HL-60 (cell line): ENCODE data around the gene USO1.

Source experiments
- DNase-seq, 2 experiments: peaks; one replicate each; pipeline ENCODE4 v3.0.0-alpha.2; 2010 to 2020; ENCODE audit warnings: low read depth in 1 of 2, low spot score in 1 of 2
- H3K27ac ChIP-seq: fragments of 250-450 bp; sonication (Bioruptor Pico); replicated peaks from 2 replicates; pipeline ENCODE4 v1.5.1; 2020; ENCODE audit warnings: mild to moderate bottlenecking, moderate library complexity
- H3K27me3 ChIP-seq: fragments of 250-450 bp; sonication (Bioruptor Pico); 2 replicates; pipeline ENCODE4 v1.5.1; 2021; ENCODE audit warnings: mild to moderate bottlenecking, moderate library complexity; ENCODE audit not compliant: insufficient read depth, poor library complexity, severe bottlenecking
- H3K4me3 ChIP-seq: replicated peaks from 2 replicates; pipeline ENCODE4 v1.5.1; 2011; ENCODE audit warnings: mild to moderate bottlenecking, control low read depth, low read length; ENCODE audit not compliant: insufficient read depth
- GABPA ChIP-seq: IDR thresholded peaks from 2 replicates; pipeline ENCODE4 v1.6.1; 2012; ENCODE audit warnings: low read depth
- POLR2AphosphoS5 ChIP-seq: IDR thresholded peaks from 2 replicates; pipeline ENCODE4 v1.6.1; 2012; ENCODE audit warnings: low read depth
- SPI1 ChIP-seq: IDR thresholded peaks from 2 replicates; pipeline ENCODE4 v1.6.1; 2012; ENCODE audit warnings: low read depth, mild to moderate bottlenecking, borderline replicate concordance
- TF ChIP-seq, protein P1 (sequence below): IDR thresholded peaks from one replicate; pipeline ENCODE4 v1.5.1; 2011; ENCODE audit warnings: low read length, control low read depth, inconsistent platforms; ENCODE audit not compliant: insufficient read depth
- TF ChIP-seq, protein P2 (sequence below): IDR thresholded peaks from 2 replicates; pipeline ENCODE4 v1.6.1; 2012; ENCODE audit warnings: low read depth; ENCODE audit not compliant: insufficient replicate concordance

Gene USO1

DNA sequence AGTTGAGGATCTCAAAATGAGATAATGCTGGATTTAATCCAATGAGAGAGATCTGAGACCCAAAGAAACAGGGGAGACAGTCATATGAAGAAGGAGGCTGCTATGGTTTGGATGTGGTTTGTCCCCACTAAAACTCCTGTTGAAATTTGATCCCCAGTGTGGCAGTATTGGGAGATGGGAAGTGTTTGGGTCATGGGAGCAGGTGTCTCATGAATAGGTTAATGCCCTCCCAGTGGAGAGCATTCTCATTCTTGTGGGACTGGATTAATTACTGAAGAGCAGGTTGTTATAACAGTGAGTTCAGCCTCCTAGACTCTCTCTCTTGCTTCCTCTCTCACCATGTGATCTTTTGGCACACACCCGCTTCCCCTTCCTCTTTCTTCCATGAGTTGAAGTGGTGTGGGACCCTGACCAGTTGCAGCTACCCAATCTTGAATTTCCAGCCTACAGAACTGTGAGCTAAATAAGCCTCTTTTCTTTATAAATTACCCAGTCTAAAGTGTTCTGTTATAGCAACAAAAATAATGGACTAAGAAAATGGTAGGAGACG is 107.6 kb downstream of the USO1 start:
- no peaks in the 10 kb centered on the region for H3K27me3 ChIP-seq
- H3K4me3 ChIP-seq: no peak overlapping the region
- peak; percentile 28 to 83 for DNase-seq
- TF ChIP-seq, protein P1, sequence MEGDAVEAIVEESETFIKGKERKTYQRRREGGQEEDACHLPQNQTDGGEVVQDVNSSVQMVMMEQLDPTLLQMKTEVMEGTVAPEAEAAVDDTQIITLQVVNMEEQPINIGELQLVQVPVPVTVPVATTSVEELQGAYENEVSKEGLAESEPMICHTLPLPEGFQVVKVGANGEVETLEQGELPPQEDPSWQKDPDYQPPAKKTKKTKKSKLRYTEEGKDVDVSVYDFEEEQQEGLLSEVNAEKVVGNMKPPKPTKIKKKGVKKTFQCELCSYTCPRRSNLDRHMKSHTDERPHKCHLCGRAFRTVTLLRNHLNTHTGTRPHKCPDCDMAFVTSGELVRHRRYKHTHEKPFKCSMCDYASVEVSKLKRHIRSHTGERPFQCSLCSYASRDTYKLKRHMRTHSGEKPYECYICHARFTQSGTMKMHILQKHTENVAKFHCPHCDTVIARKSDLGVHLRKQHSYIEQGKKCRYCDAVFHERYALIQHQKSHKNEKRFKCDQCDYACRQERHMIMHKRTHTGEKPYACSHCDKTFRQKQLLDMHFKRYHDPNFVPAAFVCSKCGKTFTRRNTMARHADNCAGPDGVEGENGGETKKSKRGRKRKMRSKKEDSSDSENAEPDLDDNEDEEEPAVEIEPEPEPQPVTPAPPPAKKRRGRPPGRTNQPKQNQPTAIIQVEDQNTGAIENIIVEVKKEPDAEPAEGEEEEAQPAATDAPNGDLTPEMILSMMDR: no peak
- 0 out of 2 replicates have a peak, but pooled peaks have one; percentile 15 for TF ChIP-seq GABPA
- peak; percentile 51 for TF ChIP-seq POLR2AphosphoS5
- TF ChIP-seq SPI1: peak; percentile 97
- peak overlapping the region; percentile 65 for H3K27ac ChIP-seq

DNA sequence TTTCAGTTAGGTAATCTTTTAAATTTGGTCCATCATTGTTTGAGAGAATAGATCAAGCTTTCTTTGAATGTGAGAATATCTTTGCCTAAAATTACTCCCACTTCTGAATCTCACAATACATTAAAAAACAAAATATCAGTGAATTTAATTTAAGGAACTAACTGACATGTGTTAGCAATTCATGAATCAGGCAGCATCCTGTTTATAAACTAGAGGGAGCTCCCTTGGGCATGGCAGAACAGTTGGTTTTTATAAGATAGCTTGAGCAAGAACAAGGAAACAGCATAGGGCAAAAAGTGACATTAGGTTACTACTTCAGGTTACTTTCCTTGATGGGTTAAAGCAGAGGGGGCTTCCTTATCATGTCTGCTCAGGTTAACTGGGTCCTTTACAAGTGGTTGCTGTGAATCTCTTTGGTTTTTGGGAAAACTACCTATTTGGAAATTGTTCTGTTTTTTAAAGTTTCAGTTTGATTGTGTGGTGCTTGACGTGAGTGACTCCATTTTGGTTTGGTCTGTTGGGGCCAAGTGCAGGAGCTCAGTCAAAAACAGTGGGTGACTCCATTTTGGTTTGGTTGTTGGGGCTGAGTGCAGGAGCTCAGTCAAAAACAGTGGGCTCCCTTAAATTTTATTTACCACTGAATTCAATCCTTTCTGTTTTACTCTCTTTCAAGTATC is 109.9 kb downstream of the USO1 start:
- Histone ChIP-seq H3K4me3 (no peak overlapping the region), H3K27ac (no peak overlapping the region), H3K27me3 (no peaks in the 10 kb centered on the region)
- TF ChIP-seq, protein P1: no peak
- no peak for TF ChIP-seq GABPA
- TF ChIP-seq, protein P2, sequence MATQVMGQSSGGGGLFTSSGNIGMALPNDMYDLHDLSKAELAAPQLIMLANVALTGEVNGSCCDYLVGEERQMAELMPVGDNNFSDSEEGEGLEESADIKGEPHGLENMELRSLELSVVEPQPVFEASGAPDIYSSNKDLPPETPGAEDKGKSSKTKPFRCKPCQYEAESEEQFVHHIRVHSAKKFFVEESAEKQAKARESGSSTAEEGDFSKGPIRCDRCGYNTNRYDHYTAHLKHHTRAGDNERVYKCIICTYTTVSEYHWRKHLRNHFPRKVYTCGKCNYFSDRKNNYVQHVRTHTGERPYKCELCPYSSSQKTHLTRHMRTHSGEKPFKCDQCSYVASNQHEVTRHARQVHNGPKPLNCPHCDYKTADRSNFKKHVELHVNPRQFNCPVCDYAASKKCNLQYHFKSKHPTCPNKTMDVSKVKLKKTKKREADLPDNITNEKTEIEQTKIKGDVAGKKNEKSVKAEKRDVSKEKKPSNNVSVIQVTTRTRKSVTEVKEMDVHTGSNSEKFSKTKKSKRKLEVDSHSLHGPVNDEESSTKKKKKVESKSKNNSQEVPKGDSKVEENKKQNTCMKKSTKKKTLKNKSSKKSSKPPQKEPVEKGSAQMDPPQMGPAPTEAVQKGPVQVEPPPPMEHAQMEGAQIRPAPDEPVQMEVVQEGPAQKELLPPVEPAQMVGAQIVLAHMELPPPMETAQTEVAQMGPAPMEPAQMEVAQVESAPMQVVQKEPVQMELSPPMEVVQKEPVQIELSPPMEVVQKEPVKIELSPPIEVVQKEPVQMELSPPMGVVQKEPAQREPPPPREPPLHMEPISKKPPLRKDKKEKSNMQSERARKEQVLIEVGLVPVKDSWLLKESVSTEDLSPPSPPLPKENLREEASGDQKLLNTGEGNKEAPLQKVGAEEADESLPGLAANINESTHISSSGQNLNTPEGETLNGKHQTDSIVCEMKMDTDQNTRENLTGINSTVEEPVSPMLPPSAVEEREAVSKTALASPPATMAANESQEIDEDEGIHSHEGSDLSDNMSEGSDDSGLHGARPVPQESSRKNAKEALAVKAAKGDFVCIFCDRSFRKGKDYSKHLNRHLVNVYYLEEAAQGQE: no peak
- no peak for TF ChIP-seq SPI1
- TF ChIP-seq POLR2AphosphoS5: no peak
- no peak for DNase-seq

DNA sequence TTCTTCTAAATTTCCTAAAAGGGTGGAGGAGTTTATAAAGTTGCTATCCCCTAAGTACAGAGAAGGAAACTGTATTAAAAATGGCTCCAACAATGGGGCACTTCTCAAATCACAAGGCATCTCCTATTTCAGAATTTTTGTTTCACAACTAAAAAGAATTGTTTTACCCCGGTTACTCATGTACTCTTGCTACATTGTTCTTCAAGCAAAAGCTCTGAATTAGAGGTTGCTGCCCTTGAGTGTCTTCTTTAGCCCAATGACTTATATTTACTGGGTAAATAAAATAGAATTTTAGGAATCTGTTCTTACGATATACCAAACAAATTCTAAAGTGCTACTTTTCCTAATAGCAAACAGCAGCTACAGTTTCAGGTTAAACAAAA is 110.4 kb downstream of the USO1 start:
- TF ChIP-seq GABPA (no peak), SPI1 (no peak), POLR2AphosphoS5 (no peak)
- TF ChIP-seq, protein P1: no peak
- TF ChIP-seq, protein P2: no peak
- H3K27me3 ChIP-seq: no peaks in the 10 kb centered on the region
- no peak overlapping the region for H3K4me3 ChIP-seq
- DNase-seq: no peak
- no peak overlapping the region for H3K27ac ChIP-seq
